A549 (cell line): ENCODE data around the gene FAM53B.

Experiments used
- BHLHE40 ChIP-seq: IDR thresholded peaks from 2 replicates; pipeline ENCODE4 v1.6.1; 2012; ENCODE audit warnings: low read depth, low read length, inconsistent platforms
- MAFK ChIP-seq: fragments of 450-650 bp; IDR thresholded peaks from 2 replicates; pipeline ENCODE4 v1.6.1; 2014; ENCODE audit not compliant: partially characterized antibody
- TFCP2L1 ChIP-seq: fragments of 250-450 bp; sonication (Bioruptor Pico); IDR thresholded peaks from 2 replicates; pipeline ENCODE4 v1.5.0; 2021; ENCODE audit warnings: mild to moderate bottlenecking
- TF ChIP-seq, protein P1 (sequence below): fragments of >200 bp; sonication (Bioruptor Twin); formaldehyde crosslinking; IDR thresholded peaks from 3 replicates; pipeline ENCODE4 v1.5.1; 2016

DNA sequence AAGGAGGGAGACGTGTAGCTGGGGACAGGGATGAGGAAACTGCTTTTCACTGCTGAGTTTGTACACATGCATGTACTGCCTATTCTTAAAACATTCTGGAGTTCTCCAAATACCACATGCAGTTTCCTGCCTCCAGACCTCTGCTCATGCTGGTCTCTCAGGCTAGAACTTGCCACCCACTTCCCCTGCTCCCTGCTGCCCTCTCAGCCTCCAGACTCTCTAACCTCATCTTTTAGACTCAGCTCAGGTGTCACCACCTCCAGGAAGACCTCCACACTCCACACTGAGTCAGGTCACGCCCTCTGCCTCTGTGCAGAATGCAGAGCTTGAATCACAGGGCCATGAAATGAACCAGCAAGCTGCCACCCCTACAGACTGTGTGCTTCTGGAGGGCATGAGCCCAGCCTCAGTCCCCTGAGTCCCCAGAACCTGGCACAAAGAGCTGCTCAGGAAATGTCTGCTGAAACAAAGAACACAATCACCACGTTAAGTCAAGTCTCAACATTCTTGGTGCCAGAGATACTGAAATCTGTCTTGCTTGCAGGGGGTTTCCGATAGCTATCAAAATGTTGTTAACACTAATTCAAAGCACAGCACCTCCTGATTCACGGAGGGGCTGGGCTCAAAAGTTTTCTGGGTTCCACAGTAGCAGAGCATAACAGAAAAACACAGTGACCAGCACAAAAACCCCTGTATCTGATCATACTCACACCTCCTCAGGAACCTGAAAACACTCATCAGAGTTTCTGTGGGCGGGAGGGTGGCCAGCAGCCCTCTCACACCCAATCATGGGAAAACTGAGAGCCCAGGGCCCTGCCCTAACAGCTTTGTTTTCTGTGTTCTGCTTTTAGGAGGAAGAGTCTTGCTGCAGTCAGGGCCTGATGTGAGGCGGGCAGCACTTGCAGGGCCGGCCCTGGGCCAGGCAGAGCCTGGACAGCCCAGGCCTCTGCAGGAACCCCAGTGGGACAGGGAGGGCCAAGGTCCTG is 21.1 kb downstream of the FAM53B start:
- TF ChIP-seq, protein P1, sequence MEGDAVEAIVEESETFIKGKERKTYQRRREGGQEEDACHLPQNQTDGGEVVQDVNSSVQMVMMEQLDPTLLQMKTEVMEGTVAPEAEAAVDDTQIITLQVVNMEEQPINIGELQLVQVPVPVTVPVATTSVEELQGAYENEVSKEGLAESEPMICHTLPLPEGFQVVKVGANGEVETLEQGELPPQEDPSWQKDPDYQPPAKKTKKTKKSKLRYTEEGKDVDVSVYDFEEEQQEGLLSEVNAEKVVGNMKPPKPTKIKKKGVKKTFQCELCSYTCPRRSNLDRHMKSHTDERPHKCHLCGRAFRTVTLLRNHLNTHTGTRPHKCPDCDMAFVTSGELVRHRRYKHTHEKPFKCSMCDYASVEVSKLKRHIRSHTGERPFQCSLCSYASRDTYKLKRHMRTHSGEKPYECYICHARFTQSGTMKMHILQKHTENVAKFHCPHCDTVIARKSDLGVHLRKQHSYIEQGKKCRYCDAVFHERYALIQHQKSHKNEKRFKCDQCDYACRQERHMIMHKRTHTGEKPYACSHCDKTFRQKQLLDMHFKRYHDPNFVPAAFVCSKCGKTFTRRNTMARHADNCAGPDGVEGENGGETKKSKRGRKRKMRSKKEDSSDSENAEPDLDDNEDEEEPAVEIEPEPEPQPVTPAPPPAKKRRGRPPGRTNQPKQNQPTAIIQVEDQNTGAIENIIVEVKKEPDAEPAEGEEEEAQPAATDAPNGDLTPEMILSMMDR = no peak
- TF ChIP-seq MAFK (no peak), TFCP2L1 (CRISPR knock-in tag) (no peak), BHLHE40 (no peak)
